Activated T-helper 1 cell treated with anti-CD3 and anti-CD28 coated beads, Interleukin-2, amount 50 U/mL, for 16 hours (primary cell): ENCODE results near the gene KISS1R.

Source experiments
- DNase-seq, 2 donors: peaks; one replicate each; pipeline ENCODE4 v3.0.0-alpha.2; 2020; ENCODE audit warnings: low read depth in 1 of 2, low spot score in 1 of 2

KISS1R gene

GRCh38 chr19:919199-920050 is 2.3 kb downstream of the KISS1R start:
- no peak for DNase-seq

- peak; percentile 44 to 61 for DNase-seq
These were observed 3.1 kb downstream of the KISS1R start for GRCh38 chr19:920051-920864.

GRCh38 chr19:924553-925086 is 7.5 kb downstream of the KISS1R start:
- no peak for DNase-seq

- no peak for DNase-seq
These were observed 8.0 kb downstream of the KISS1R start for GRCh38 chr19:925087-925525.

GRCh38 chr19:925526-926322 is 8.6 kb downstream of the KISS1R start, which contains the start of gene ARID3A:
TSS of gene ARID3A (plus strand) at chr19:926035. CDS start at chr19:929529, 3,494 bp downstream.
- DNase-seq, result peak; percentile 40 to 59

- DNase-seq, result no peak
These were observed 9.1 kb downstream of the KISS1R start for GRCh38 chr19:926323-926588.

- DNase-seq, result no peak
These were observed 9.6 kb downstream of the KISS1R start for GRCh38 chr19:926589-927350.

GRCh38 chr19:927351-927779 is 10.2 kb downstream of the KISS1R start:
- no peak for DNase-seq

GRCh38 chr19:927780-928401 is 10.8 kb downstream of the KISS1R start:
- no peak for DNase-seq

GRCh38 chr19:928471-929202 is 11.5 kb downstream of the KISS1R start:
- DNase-seq, result no peak

GRCh38 chr19:929203-929890 is 12.2 kb downstream of the KISS1R start:
- DNase-seq, result no peak

- no peak for DNase-seq
These were observed 12.7 kb downstream of the KISS1R start for GRCh38 chr19:929891-930258.

- DNase-seq, result no peak
These were observed 14.9 kb downstream of the KISS1R start for GRCh38 chr19:931860-932647.

- DNase-seq, result no peak
These were observed 15.8 kb downstream of the KISS1R start for GRCh38 chr19:932648-933552.

GRCh38 chr19:933553-933882 is 16.4 kb downstream of the KISS1R start:
- DNase-seq, result no peak

- no peak for DNase-seq
These were observed 17.2 kb downstream of the KISS1R start for GRCh38 chr19:934197-934840.
